ENCODE measurements around the gene MARCHF3.
"Not testable (repeated sequence)": the region's sequence is repeated elsewhere in the genome, so short reads cannot be mapped to it uniquely, and the experiment has no call there.

Gene MARCHF3

DNA sequence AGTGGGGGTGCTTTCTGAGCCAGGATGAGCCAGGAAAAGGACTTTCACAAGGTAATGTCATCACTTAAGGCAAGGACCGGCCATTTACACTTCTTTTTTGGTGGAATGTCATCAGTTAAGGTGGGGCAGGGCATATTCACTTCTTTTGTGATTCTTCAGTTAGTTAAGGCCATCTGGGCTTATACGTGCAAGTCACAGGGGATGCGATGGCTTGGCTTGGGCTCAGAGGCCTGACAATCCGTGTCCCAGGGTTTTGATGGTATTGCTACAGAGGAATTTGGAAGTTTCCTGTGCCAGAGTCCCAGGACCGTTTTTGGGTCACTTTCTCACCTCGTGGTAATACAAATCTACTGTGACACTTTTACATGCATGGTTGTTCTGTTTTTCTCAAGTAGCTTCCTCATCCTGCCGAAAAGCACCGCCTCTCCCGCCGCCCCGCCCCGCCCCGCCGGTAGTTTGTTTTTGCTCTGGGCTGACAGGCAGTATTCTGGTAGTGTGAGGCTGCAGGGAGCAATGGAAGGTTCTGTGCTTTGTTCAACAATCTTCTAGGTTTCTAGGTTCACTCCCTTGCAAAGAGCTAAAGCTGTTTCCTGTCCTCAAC is 184.8 kb downstream of the MARCHF3 start:
- peak; percentile 40 to 76 (median 58) for DNase-seq

DNA sequence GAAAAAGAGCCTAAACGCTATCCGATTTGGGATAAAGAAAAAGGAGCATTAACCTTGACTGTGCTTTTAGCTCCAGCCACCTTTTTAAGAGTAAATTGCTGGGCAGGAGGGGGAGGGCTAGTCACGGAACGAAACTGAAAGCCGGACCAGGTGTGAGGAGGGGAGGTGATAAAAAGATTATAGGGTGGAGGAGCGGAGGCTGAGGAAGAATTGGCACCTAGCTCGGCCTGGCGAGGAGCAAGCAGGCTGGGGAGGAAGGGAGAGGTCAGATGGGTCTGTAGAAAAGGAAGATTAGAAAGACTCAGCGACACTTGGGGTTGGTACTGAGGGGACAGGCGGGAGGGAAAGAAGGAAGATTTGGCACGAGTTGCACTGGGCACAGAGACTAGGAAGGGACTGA is 187.0 kb downstream of the MARCHF3 start:
- DNase-seq = not testable (repeated sequence)

DNA sequence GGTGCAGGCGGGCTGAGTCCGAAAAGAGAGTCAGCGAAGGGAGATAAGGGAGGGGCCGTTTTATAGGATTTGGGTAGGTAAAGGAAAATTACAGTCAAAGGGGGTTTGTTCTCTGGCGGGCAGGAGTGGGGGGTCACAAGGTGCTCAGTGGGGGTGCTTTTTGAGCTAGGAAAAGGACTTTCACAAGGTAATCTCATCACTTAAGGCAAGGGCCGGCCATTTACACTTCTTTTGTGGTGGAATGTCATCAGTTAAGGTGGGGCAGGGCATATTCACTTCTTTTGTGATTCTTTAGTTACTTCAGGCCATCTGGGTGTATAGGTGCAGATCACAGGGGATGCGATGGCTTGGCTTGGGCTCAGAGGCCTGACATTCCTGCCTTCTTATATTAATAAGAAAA is 191.0 kb downstream of the MARCHF3 start:
- DNase-seq = not testable (repeated sequence)

DNA sequence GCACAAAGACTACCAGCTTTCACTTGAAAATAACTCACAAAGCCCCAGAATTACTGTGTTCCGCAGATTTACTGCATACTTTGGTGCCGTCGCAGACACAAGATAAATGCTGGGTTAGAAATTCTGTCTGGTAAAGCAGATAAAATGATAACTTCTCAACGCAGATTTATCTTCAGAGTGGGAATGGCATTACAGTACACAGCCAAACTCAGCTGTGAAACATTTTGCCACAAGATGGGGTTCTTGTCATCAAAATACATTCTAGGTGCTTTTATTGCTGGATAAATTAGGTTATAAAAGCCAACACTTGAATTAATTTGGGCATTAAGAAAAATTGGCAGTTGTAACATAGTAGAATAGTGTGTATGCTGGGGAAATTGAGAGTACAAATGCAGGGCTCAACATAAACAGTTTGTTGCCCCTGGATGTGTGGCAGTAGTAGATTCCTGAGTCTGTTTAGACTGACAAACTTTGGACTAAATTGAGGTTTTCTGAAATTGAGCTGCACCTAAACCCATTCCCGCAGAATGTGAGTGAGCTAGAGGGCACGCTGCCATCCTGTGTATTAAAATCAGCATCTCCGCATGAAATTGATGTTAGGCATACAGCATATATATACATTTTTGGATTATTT is 192.3 kb downstream of the MARCHF3 start:
- peak in 2 of 6 experiments; percentile 34 to 42 for DNase-seq

DNA sequence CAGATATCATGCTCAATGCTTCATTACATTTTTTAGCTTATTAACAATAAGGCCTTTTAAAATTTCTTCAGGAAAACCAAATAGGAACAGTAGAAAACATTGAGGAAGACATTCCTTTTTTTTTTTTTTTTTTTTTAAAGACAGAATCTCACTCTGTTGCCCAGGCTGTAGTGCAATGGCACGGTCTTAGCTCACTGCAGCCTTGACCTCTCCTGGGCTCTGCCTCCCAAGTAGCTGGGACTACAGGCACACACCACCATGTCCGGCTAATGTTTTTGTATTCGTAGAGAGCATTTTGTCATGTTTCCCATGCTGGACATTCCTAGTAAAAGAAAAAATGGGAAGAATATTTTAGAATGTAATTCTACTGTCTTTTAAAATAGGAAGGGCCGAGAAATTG is 193.1 kb downstream of the MARCHF3 start:
- no peak for DNase-seq

DNA sequence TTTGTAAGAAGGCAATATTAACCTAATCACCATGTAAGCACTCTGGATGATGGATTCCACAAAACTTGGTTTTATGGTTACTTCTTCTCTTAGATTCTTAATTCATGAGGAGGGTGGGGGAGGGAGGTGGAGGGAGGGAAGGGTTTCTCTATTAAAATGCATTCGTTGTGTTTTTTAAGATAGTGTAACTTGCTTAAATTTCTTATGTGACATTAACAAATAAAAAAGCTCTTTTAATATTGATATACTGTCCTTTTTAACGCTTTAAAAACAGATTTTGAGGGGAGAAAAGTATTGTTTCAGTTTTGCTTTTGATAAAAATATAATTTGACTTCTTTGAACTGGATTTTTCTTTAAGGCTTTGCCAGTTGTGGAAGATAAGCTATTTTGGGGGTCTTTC is 193.6 kb downstream of the MARCHF3 start:
- DNase-seq = no peak

DNA sequence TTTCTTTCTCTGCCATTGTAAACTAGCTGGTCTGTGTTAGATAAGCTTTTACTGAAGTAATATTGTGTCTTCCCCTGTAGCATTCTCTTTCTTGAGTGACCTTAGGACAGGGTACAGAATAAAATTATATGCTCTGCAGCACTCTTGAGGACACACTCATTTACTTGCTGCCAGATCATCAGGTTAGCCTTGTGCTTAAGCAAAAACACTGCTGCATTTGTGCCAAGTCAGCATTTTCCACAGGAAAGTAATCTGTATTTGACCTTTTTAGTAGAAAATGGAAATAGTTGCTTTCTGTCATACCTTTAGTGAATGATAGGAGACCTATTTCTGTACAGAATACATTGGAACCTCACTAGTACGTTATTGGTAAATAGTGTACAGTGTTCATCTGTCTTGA is 199.2 kb downstream of the MARCHF3 start:
- DNase-seq = no peak

DNA sequence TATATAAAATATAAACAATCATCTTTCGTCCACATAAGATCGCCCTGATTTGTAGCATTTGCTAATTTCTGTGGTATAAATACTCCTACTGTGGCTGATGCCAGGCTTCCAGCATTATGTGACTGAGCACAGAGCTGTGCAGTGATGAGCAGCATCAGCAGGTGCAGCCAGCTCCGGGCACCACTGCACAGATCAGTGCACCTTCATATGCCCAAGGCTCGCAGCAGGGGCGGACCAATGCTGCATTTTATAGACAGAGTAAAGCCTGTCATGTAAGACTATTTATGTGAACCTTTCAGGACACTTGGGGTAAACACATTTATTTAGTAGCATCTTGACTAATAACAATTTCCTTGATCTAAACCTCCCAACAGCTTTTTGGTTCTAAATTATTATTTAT is 200.3 kb downstream of the MARCHF3 start:
- no peak for DNase-seq

DNA sequence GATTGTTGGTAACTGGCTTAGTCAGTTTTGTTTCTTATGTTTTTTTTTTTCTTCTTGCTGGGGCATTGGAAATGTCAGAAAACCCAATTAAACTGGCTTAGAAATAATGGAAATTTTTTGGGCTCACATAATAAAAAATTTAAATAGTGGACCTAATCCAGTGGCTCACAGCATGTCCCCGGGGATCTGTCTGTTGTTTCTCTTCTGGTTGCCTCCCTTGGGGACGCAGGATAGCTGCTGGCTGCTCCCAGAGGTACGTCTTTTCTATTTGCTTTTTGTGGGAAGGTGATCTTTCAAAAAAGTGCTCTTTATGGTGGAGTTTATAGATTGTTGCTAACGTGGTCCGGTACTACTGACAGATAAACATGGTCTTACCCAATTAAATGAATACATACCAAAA is 201.3 kb downstream of the MARCHF3 start:
- DNase-seq = no peak

DNA sequence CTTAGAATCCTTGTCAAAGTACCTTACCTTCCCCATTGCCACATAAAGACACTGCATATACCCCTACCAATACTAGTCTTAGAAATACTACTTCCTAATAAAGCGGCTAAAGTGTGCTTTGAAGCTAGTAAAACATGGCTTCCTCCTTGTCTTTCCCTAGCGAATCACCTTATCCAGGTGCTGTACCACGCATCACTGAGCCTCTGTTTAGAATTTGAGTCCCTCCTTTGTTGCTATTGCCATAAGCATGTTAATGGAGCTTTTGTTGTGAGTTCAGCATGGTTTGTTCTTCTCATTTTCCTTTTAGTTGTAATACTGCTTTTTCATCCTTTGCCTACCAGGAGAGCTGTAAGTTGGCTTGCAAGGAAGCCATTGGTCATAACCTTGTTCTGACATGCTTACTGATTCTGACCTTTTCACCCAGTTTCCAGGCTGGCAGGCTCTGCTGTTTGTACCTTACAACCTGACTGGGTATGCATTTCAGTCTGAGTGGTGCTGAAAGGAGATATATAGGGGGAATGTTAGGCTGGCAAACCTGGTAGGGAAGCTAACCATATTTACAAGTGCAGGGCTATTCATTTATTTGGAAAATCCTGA is 203.6 kb downstream of the MARCHF3 start:
- DNase-seq = no peak

DNA sequence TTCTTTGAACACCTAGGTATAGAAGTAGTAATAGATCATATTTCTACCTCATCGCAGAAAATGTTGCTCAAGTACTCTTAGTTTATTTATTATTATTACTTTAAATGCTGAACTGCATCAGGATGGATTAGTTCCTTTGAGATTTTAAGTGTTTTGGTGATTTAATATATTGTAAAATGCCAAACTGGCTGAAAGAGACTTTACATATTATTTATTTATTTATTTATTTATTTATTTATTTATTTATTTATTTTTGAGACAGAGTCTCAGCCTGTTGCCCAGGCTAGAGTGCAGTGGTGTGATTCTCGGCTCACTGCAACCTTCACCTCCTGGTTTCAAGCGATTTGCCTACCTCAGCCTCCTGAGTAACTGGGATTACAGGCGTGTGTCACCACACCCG is 211.1 kb downstream of the MARCHF3 start:
- no peak for DNase-seq

DNA sequence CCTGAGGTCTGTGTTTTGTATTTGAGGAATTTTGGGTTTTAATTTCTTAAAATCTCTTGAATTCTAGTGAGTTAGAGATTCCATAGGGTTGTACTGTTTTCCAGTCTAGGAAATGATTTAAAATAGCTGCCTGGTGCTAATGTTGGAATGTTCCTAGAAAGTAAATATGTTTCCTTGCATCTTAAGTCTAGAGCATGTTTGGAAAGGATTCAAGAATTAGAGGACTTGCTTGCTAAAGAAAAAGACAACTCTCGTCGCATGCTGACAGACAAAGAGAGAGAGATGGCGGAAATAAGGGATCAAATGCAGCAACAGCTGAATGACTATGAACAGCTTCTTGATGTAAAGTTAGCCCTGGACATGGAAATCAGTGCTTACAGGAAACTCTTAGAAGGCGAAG is 211.6 kb downstream of the MARCHF3 start:
- no peak for DNase-seq

All from stimulated activated naive CD4-positive, alpha-beta T cell (primary cell).